NCI-H1092 (cell line): ENCODE measurements around the gene PHF12.

Experiments
- DNase-seq: peaks from one replicate; lab custom pipeline; 2025; lab: John Stamatoyannopoulos, UW

Gene PHF12

DNA sequence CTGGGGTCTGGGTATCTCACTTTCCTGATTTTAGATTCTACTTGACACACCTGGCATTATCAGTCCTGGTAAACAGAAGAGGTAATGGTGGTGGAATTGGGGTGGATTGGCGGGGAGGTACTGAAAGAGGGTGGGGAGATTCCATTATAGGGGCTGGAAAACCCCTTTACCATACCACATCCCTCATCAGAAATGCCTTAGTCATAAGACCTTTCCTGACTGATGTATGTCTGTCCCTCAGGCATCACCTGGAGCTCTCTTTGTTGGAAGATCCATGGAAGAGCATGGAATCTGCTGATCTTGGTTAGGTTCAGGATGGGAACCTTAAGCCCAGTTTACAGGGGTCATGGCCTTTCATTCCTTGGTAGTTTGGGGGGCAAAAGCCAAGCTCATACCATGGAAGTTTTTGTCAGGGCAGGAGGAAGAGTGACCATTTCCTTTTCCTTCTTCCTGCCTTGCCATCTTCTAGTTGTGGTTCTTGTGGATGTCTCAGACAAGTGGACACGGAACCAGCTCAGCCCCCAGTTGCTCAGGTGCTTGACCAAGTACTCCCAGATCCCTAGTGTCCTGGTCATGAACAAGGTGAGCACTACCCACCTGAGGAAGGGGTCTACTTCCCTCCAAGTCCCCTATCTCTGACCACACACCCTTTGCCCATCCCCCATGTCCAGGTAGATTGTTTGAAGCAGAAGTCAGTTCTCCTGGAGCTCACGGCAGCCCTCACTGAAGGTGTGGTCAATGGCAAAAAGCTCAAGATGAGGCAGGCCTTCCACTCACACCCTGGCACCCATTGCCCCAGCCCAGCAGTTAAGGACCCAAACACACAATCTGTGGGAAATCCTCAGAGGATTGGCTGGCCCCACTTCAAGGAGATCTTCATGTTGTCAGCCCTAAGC lies 93.2 kb downstream of the PHF12 start:
- DNase-seq: no peak

DNA sequence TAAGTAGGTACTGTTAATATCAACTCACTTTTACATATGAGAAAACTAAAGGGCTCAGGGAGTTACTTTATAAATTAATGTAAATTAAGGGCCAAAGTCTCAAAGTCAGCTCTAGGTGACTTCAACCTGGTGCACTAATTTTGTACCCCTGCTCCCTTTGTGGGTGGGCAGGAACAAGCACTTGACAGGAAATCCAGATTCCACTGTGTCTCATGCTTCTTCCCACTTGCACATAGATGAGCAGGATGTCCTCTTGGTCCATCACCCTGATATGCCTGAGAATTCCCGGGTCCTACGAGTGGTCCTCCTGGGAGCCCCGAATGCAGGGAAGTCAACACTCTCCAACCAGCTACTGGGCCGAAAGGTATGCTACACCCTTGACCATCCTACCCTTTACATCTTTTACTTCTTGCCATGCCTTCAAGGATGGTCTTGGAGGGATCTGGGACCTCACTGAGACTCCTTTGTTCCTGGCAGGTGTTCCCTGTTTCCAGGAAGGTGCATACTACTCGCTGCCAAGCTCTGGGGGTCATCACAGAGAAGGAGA lies 95.2 kb downstream of the PHF12 start:
- no peak for DNase-seq

DNA sequence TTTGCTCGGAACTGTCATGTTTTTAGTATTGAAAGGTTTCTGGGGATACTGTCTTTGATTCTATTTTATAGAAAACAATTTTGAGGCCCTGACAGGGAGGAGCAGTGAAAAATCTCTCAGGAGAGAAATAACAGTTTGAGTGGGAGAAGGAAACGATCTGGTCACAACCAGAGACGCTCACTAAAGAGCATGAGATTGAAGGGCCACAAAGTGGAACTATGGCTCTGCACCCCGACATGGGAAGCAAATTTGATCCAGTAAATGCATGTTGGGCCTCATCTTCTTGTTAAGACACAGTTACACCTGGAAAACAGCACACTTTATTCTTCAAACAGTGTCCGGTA lies 96.0 kb downstream of the PHF12 start:
- no peak for DNase-seq
